HepG2 (cell line): ENCODE results near the gene CYTH2. TPM values are rescaled to one million over a fixed set of nuclear protein-coding genes. Genes with fewer than 3 reads are reported as not detected.
A peak's percentile ranks its signal among the peaks of the same experiment; 100 is the strongest.

Experiments used
- ATAC-seq: fragments of 200-7000 bp; cut with Tn5 transposase; 3 replicates; pipeline ENCODE4 v1.9.1; 2020; ENCODE audit warnings: mild to moderate bottlenecking, moderate library complexity
- BruUV-seq: library from RNA; stranded (reverse); fragments of 400-500 nt; replicated peaks from 2 replicates; lab custom pipeline; 2021; lab: Mats Ljungman, UMichigan
- CTCF ChIA-PET: fragments of 300-600 bp; formaldehyde crosslinking; extraction: SDS; loops from one replicate; lab custom pipeline; 2021; ENCODE audit warnings: low total read pairs, inconsistent platforms, low intra/inter-chr PET ratio; lab: Yijun Ruan, JAX
- POLR2A ChIA-PET: fragments of 350-600 bp; sonication (Branson Sonifier 250); formaldehyde crosslinking; loops from one replicate; lab custom pipeline; 2020; ENCODE audit warnings: antibody characterized with exemption, inconsistent platforms; lab: Yijun Ruan, JAX
- DNase-seq: peaks from one replicate; pipeline ENCODE4 v3.0.0-alpha.2; 2015; ENCODE audit warnings: low spot score
- FAIRE-seq: peaks from 3 replicates; lab custom pipeline; 2011; peaks lifted over from hg19 to GRCh38; lab: Jason Lieb, UNC
- H2AFZ ChIP-seq: one replicate; pipeline ENCODE4 v1.6.1; 2011; ENCODE audit warnings: low read length, inconsistent platforms
- H3K27ac ChIP-seq: fragments of 300-600 bp; 3 replicates; pipeline ENCODE4 v1.8.0; 2011; ENCODE audit warnings: mixed run types, mild to moderate bottlenecking, mixed read lengths, low read length, inconsistent platforms; ENCODE audit not compliant: insufficient read depth; ENCODE audit errors: extremely low read length
- H3K27me3 ChIP-seq, 2 experiments: fragments of 200-600 bp in 1 of 2; 2 replicates in 1 of 2; 3 replicates in 1 of 2; pipeline versions ENCODE4 v1.6.0 to v1.8.0; 2011; ENCODE audit warnings: low read length in 2 of 2, mild to moderate bottlenecking in 2 of 2, moderate library complexity in 2 of 2, inconsistent platforms in 1 of 2; ENCODE audit not compliant: insufficient read depth in 2 of 2, control insufficient read depth in 1 of 2
- H3K36me3 ChIP-seq, 2 experiments: fragments of 200-600 bp in 1 of 2; replicated peaks in 1 of 2; 2 replicates in 1 of 2; 3 replicates in 1 of 2; pipeline versions ENCODE4 v1.5.1 to v1.8.0; 2011; ENCODE audit warnings: low read length in 2 of 2, inconsistent platforms in 1 of 2; ENCODE audit not compliant: insufficient read depth in 2 of 2, control insufficient read depth in 1 of 2
- H3K4me1 ChIP-seq: 2 replicates; pipeline ENCODE4 v1.5.1; 2012; ENCODE audit warnings: low read length, inconsistent platforms; ENCODE audit not compliant: insufficient read depth
- H3K4me2 ChIP-seq: 2 replicates; pipeline ENCODE4 v1.6.0; 2011; ENCODE audit warnings: low read depth, low read length, inconsistent platforms
- H3K4me3 ChIP-seq, 3 experiments: fragments of 200-600 bp in 1 of 3; sonication (generic), shearing (Covaris generic) in 1 of 3; replicated peaks in 1 of 3; 2 replicates each; pipeline ENCODE4 v1.5.1; 2011 to 2016; ENCODE audit warnings: low read length in 3 of 3, inconsistent platforms in 2 of 3, low read depth in 2 of 3, mild to moderate bottlenecking in 2 of 3, control low read depth in 1 of 3, mixed read lengths in 1 of 3; ENCODE audit not compliant: insufficient read depth in 1 of 3
- H3K79me2 ChIP-seq: one replicate; pipeline ENCODE4 v1.6.1; 2011; ENCODE audit warnings: low read length, inconsistent platforms; ENCODE audit not compliant: insufficient read depth
- H3K9ac ChIP-seq: 2 replicates; pipeline ENCODE4 v1.6.0; 2011; ENCODE audit warnings: mild to moderate bottlenecking, low read depth, low read length, inconsistent platforms; ENCODE audit not compliant: insufficient read depth
- H3K9me3 ChIP-seq: 2 replicates; pipeline ENCODE4 v1.5.1; 2012; ENCODE audit warnings: mild to moderate bottlenecking, low read length
- H4K20me1 ChIP-seq: 2 replicates; pipeline ENCODE4 v1.6.0; 2011; ENCODE audit warnings: inconsistent platforms, mild to moderate bottlenecking, low read length, moderate library complexity; ENCODE audit not compliant: insufficient read depth
- AGO1 ChIP-seq: fragments of 200-400 bp; formaldehyde crosslinking; IDR thresholded peaks from 2 replicates; pipeline ENCODE4 v1.6.1; 2017; ENCODE audit warnings: mild to moderate bottlenecking, low read depth, low read length, moderate library complexity; ENCODE audit not compliant: poor library complexity, severe bottlenecking
- ATF1 ChIP-seq: IDR thresholded peaks from 2 replicates; pipeline ENCODE4 v1.6.1; 2016; ENCODE audit warnings: mild to moderate bottlenecking, control low read depth
- CREM ChIP-seq, 2 experiments: sonication (generic) in 1 of 2; formaldehyde crosslinking in 1 of 2; IDR thresholded peaks; 2 replicates each; pipeline versions ENCODE4 v1.4.0 to v1.6.1; 2016 to 2020; ENCODE audit warnings: antibody characterized with exemption in 1 of 2, mild to moderate bottlenecking in 1 of 2, missing genetic modification reagents in 1 of 2
- FOXK2 ChIP-seq: fragments of 450-650 bp; IDR thresholded peaks from 2 replicates; pipeline ENCODE4 v1.6.1; 2016
- HCFC1 ChIP-seq: fragments of 150-350 bp; IDR thresholded peaks from 2 replicates; pipeline ENCODE4 v1.6.1; 2014; ENCODE audit warnings: low read depth, low read length
- HES4 ChIP-seq: sonication (generic); formaldehyde crosslinking; IDR thresholded peaks from 2 replicates; pipeline ENCODE4 v1.9.0; 2021; ENCODE audit warnings: mild to moderate bottlenecking, missing genetic modification reagents, borderline replicate concordance
- KDM6A ChIP-seq: IDR thresholded peaks from 2 replicates; pipeline ENCODE4 v1.6.1; 2016; ENCODE audit warnings: low read depth
- MXI1 ChIP-seq: IDR thresholded peaks from 3 replicates; pipeline ENCODE4 v1.6.1; 2012; ENCODE audit warnings: low read depth, low read length, inconsistent platforms, borderline replicate concordance
- NFE2L2 ChIP-seq: fragments of 150-350 bp; IDR thresholded peaks from 2 replicates; pipeline ENCODE4 v1.6.1; 2014; ENCODE audit warnings: low read length
- NFYC ChIP-seq: IDR thresholded peaks from 2 replicates; pipeline ENCODE4 v1.6.1; 2016; ENCODE audit warnings: missing genetic modification reagents, missing compliant biosample characterization
- RFX3 ChIP-seq: IDR thresholded peaks from 2 replicates; pipeline ENCODE4 v1.6.1; 2016; ENCODE audit warnings: missing biosample characterization, missing genetic modification reagents
- TBX3 ChIP-seq: fragments of 450-650 bp; IDR thresholded peaks from 2 replicates; pipeline ENCODE4 v1.6.1; 2017; ENCODE audit warnings: antibody characterized with exemption, mild to moderate bottlenecking, inconsistent platforms, borderline replicate concordance
- WGBS: methylation state at CpG from one replicate; pipeline ENCODE4 v1.1.6; 2017; ENCODE audit warnings: low lambda C conversion rate; 5-methylcytosine and 5-hydroxymethylcytosine counted together
- in situ Hi-C: cut with HindIII; loops from 2 replicates; pipeline ENCODE4 v1.10.0; 2017; ENCODE audit warnings: low pct_unique_long_range_greater_than_20kb; ENCODE audit not compliant: extremely low pct_ligation_motif_present
- intact Hi-C: fragments of 100-400 bp; cut with micrococcal nuclease; formaldehyde crosslinking; loops from one replicate; pipeline ENCODE4 v1.10.0; 2022; ENCODE audit not compliant: unreplicated experiment
- polyA plus RNA-seq, 8 experiments: library from polyadenylated mRNA; depleted of rRNA in 3 of 8; stranded (reverse) in 7 of 8; unstranded in 1 of 8; fragments of >200 nt; fragmentation: Illumina TruSeq in 4 of 8; extraction: Trizol in 4 of 8; gene quantifications; 2 replicates each; pipeline versions ENCODE4 v1.2.1 to v1.2.3, GENCODE V29; 2011 to 2016; ENCODE audit warnings: low read depth in 4 of 8, missing spikeins in 1 of 8, mixed read lengths in 1 of 8; ENCODE audit not compliant: insufficient read depth in 1 of 8
- total RNA-seq, 5 experiments: library from RNA; depleted of rRNA; stranded (reverse); fragments of >200 nt; fragmentation: Illumina TruSeq; extraction: Trizol; gene quantifications; 2 replicates each; pipeline ENCODE4 v1.2.3, GENCODE V29; 2016; ENCODE audit warnings: low read depth in 1 of 5
- TF ChIP-seq, protein P1 (sequence below): sonication (generic); formaldehyde crosslinking; IDR thresholded peaks from 2 replicates; pipeline ENCODE4 v1.5.0; 2020; ENCODE audit warnings: mild to moderate bottlenecking, missing genetic modification reagents
- TF ChIP-seq, protein P2 (sequence below): sonication (generic); formaldehyde crosslinking; IDR thresholded peaks from 2 replicates; pipeline ENCODE4 v1.4.0; 2020; ENCODE audit warnings: missing genetic modification reagents
- TF ChIP-seq, protein P3 (sequence below): sonication (generic); formaldehyde crosslinking; conservative IDR thresholded peaks from 2 replicates; pipeline ENCODE4 v1.8.0; 2022; ENCODE audit warnings: low read depth, missing genetic modification reagents

Gene CYTH2
- total and polyA plus RNA-seq, 2 of the 13 experiments (the other 11 are each of a cell fraction or from before 2014, with no cell fraction given) = 16.5 to 39.3 TPM

DNA sequence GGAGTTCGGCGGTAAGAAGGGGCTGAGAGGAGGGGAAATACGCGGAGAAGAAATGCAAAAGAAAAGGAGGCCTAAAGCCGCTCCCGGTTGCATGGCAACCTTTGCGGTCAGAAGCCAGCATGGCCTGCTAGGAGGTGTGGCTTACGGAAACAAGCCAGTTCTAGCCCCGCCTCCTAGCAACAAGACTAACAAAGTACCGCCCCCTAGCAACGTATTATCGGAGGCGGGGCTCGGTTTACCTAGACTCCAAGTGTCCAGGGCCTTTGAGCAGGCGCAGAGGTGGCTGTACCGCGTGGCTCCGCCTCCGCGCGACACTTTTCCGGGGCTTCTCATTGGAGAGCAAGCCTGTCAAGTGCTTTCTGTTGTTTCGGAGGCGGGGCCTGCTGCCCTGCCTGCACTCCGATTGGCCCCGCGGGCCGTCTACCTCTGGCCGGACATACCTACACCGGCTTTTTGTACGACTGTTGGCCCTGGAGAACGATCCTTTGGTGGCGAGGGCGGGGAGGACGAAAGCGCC lies 339 bp upstream of the CYTH2 start:
- intact Hi-C loops (loop anchor here (1.0 kb wide), 1 partner anchor 24 kb away; the partner anchor contains the start of gene GRWD1), in situ Hi-C loops (no loop called here)
- peak; percentile 99 for DNase-seq
- no TSS peak for BruUV-seq
- H4K20me1 ChIP-seq = no peaks in the 10 kb centered on the region; the same call in 1 of the 2 replicates
- ChIA-PET POLR2A (interaction anchor here (1.2 kb wide), 1 partner anchor 23 kb away, joined by 3 read pairs; the partner anchor contains the start of gene GRWD1), CTCF (no interaction called here)
- H3K36me3 ChIP-seq = peaks cover 10 to 31% of the 10 kb centered on the region in 2 experiments; a peak in 4 of 5 replicates
- no peaks in the 10 kb centered on the region; a peak in 1 of 5 replicates for H3K27me3 ChIP-seq
- peak; percentile 99 for FAIRE-seq
- H3K4me3 ChIP-seq = peak overlapping the region; percentile 76 to 97 (median 82)
- peak overlapping the region; percentile 94 for H3K9ac ChIP-seq
- peaks cover 17% of the 10 kb centered on the region for H3K4me1 ChIP-seq
- no peaks in the 10 kb centered on the region for H3K9me3 ChIP-seq
- 1% methylated on average over 8 of the region's 36 CpGs for WGBS
- peak overlapping the region; percentile 83 for H3K4me2 ChIP-seq
- H2AFZ ChIP-seq = no peak overlapping the region
- H3K79me2 ChIP-seq = peaks cover 5% of the 10 kb centered on the region
- peak; percentile 95 for ATAC-seq
- peak overlapping the region; percentile 91 for H3K27ac ChIP-seq
- TF ChIP-seq HCFC1 (0 out of 2 replicates have a peak, but pooled peaks have one; percentile 18), TBX3 (peak; percentile 51; the same call in 1 of the 2 replicates), RFX3 (peak; percentile 95), MXI1 (peak; percentile 95; the same call in 2 of the 3 replicates), KDM6A (CRISPR knock-in tag) (no peak), CREM (IDR thresholded peaks at IDR 0.05) (peak; percentile 91), CREM (CRISPR knock-in tag; IDR thresholded peaks at IDR 0.05) (no peak), AGO1 (peak; percentile 71), ATF1 (CRISPR knock-in tag) (peak; percentile 91), HES4 (CRISPR knock-in tag) (no peak), NFYC (CRISPR knock-in tag) (peak; percentile 99), NFE2L2 (no peak), FOXK2 (peak; percentile 96)
- TF ChIP-seq, protein P1, sequence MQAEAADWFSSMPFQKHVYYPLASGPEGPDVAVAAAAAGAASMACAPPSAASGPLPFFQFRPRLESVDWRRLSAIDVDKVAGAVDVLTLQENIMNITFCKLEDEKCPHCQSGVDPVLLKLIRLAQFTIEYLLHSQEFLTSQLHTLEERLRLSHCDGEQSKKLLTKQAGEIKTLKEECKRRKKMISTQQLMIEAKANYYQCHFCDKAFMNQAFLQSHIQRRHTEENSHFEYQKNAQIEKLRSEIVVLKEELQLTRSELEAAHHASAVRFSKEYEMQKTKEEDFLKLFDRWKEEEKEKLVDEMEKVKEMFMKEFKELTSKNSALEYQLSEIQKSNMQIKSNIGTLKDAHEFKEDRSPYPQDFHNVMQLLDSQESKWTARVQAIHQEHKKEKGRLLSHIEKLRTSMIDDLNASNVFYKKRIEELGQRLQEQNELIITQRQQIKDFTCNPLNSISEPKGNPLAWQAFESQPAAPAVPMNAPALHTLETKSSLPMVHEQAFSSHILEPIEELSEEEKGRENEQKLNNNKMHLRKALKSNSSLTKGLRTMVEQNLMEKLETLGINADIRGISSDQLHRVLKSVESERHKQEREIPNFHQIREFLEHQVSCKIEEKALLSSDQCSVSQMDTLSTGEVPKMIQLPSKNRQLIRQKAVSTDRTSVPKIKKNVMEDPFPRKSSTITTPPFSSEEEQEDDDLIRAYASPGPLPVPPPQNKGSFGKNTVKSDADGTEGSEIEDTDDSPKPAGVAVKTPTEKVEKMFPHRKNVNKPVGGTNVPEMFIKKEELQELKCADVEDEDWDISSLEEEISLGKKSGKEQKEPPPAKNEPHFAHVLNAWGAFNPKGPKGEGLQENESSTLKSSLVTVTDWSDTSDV (CRISPR knock-in tag) = no peak
- TF ChIP-seq, protein P2, sequence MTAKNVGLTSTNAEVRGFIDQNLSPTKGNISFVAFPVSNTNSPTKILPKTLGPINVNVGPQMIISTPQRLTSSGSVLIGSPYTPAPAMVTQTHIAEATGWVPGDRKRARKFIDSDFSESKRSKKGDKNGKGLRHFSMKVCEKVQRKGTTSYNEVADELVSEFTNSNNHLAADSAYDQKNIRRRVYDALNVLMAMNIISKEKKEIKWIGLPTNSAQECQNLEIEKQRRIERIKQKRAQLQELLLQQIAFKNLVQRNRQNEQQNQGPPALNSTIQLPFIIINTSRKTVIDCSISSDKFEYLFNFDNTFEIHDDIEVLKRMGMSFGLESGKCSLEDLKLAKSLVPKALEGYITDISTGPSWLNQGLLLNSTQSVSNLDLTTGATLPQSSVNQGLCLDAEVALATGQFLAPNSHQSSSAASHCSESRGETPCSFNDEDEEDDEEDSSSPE (CRISPR knock-in tag) = peak; percentile 31; the same call in 1 of the 2 replicates
- TF ChIP-seq, protein P3, sequence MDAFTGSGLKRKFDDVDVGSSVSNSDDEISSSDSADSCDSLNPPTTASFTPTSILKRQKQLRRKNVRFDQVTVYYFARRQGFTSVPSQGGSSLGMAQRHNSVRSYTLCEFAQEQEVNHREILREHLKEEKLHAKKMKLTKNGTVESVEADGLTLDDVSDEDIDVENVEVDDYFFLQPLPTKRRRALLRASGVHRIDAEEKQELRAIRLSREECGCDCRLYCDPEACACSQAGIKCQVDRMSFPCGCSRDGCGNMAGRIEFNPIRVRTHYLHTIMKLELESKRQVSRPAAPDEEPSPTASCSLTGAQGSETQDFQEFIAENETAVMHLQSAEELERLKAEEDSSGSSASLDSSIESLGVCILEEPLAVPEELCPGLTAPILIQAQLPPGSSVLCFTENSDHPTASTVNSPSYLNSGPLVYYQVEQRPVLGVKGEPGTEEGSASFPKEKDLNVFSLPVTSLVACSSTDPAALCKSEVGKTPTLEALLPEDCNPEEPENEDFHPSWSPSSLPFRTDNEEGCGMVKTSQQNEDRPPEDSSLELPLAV (CRISPR knock-in tag) = no peak
